ENCODE data around the gene NBEAL1. TPM values are rescaled to one million over a fixed set of nuclear protein-coding genes. Genes with fewer than 3 reads are reported as not detected.

NBEAL1 gene
- total RNA-seq, 1 experiment from 2014 or later, result 17.0 TPM

- Histone ChIP-seq H3K9me3 (ENCODE audit: control insufficient read depth in 1 of 2, insufficient read depth in 1 of 2, low read depth in 1 of 2, low read length in 2 of 2) (no peaks in the 10 kb centered on the region), H3K9ac (ENCODE audit: low read length) (no peak overlapping the region), H4K20me1 (ENCODE audit: insufficient read depth) (no peaks in the 10 kb centered on the region), H3K27ac (ENCODE audit: low read depth, low read length) (no peak overlapping the region), H3K79me2 (ENCODE audit: insufficient read depth, low read length) (no peaks in the 10 kb centered on the region), H3K9me2 (ENCODE audit: insufficient read depth) (no peaks in the 10 kb centered on the region), H3K36me3 (ENCODE audit: control insufficient read depth in 1 of 2, insufficient read depth in 2 of 2, low read length in 2 of 2) (no peaks in the 10 kb centered on the region), H3K4me3 (replicated peaks in 1 of 2; ENCODE audit: low read depth in 1 of 2, low read length in 2 of 2) (no peak overlapping the region), H3K4me1 (ENCODE audit: control insufficient read depth in 1 of 2, insufficient read depth in 2 of 2, low read length in 2 of 2) (no peaks in the 10 kb centered on the region), H3K4me2 (ENCODE audit: low read length) (no peak overlapping the region), H3K27me3 (ENCODE audit: insufficient read depth, low read length) (no peaks in the 10 kb centered on the region), H2AFZ (ENCODE audit: low read depth, low read length, poor library complexity, severe bottlenecking) (no peak overlapping the region)
- no peak for ATAC-seq
- no peak for TF ChIP-seq MAX (IDR thresholded peaks at IDR 0.05)
- TF ChIP-seq CBX3 (IDR thresholded peaks at IDR 0.05; ENCODE audit: low read depth), result no peak
- TF ChIP-seq ZNF274 (IDR thresholded peaks at IDR 0.05; ENCODE audit: low read depth, low read length), result no peak
- no peak for TF ChIP-seq YY1 (IDR thresholded peaks at IDR 0.05; ENCODE audit: extremely low read depth, insufficient replicate concordance, low read depth, low read length)
- TF ChIP-seq ZBTB33 (IDR thresholded peaks at IDR 0.05; ENCODE audit: extremely low read depth, insufficient replicate concordance, low read length), result no peak
- no peak for TF ChIP-seq CTCF (IDR thresholded peaks at IDR 0.05 in 2 of 3, conservative IDR thresholded peaks at IDR 0.05 in 1 of 3; ENCODE audit: borderline replicate concordance in 1 of 3, insufficient read depth in 1 of 3, low read depth in 2 of 3, low read length in 2 of 3)
- ChIA-PET POLR2A (no interaction called here), CTCF (no interaction called here), RAD21 (ENCODE audit: low non-redundant PET in 1 of 2, low total read pairs in 2 of 2, uncharacterized antibody in 2 of 2, unreplicated experiment in 2 of 2) (no interaction called here)
- intact Hi-C loops (cut with micrococcal nuclease), result no loop called here
- DNase-seq (ENCODE audit: low read depth, low spot score), result no peak
- no TSS peak for BruUV-seq (replicated peaks)
These were observed 155.8 kb downstream of the NBEAL1 start for GRCh38 chr2:203170502-203170901.

Data from HCT116 (cell line).